ENCODE measurements around the gene UBL7. TPM values are rescaled to one million over a fixed set of nuclear protein-coding genes. Genes with fewer than 3 reads are reported as not detected.
A peak's percentile ranks its signal among the peaks of the same experiment; 100 is the strongest.

Gene UBL7
- total RNA-seq, 3 donors from 2014 or later, result 29.5 to 43.5 (median 37.6) TPM

DNA sequence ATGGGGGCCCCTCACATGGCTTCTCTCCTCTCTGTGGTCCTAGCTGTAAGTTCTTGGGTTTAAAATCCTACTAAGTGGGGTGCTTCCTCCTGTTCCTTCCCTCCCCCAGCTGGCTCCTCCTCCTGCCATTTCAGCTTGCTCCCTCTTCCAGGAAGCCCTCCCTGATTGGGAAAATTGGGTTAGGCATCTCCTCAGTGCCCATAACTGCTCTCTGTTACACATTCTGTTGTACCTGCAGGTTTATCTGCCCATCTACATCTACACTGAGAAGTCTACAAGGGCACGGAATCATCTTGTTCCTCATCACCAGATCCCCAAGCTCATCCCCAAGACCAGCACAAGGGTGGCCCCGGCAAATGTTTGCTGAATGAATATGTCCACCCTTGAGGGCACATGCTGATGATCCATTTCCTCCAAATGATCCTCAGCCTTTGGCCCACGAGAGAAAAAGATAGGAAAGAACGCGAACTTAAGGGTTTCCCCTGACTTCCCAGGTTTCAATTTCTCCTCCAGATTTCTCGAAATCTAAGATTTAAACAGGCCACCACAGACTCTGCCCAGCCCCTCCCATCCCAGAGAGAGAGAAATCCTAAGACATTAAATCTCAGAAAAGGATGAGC is 31.1 kb downstream of the UBL7 start:
- no peak overlapping the region for H3K4me3 ChIP-seq
- no peaks in the 10 kb centered on the region for H3K9me3 ChIP-seq
- TF ChIP-seq CTCF (IDR thresholded peaks at IDR 0.05), result no peak
- intact Hi-C loops (cut with DNase I, micrococcal nuclease), result no loop called here
- peaks cover 8% of the 10 kb centered on the region for H3K4me1 ChIP-seq (ENCODE audit: low read depth)
- no peaks in the 10 kb centered on the region for H3K36me3 ChIP-seq (ENCODE audit: low read depth)
- no peak for ATAC-seq
- DNase-seq, result peak in 1 of 3 donors; percentile 8

DNA sequence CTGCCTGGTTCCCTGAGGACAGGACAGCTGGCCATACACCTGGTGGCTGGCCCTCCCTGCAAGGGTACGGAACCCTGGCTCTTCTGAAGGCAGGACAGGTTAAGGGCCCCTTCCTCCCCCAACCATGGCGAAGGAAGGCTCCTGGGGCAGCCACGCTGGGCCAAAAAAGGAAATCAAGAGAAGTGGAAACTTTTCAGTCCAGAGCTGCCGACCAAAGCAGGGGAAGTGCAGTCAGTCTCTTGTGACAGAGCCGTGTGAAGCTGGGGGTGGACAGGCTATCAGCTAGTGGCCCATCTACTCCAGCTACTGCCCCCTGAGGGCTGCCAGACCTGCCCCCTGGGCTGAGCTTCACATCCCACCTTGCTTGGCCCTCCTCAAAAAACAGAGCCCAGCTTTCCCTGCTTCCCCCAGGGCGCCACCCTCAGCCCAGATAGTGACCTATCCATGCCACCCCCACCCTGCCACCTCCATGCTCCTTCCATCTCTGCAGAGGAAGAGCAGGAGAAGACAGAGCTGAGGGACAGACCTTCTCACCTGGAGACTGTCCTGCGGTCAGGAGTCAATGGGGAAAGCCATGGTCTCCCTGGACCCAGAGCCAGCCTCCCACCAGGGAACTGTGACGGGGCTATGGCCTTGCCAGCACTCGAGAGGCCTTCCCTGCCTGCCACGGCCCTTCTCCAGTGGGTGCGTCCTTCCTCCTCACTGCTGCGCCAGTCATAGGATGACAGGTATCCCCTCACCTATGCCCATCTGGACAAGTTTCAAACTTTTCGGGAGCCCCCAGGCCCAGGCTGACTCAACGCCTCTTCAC is 31.8 kb downstream of the UBL7 start:
- TF ChIP-seq CTCF (IDR thresholded peaks at IDR 0.05), result no peak
- H3K4me1 ChIP-seq (ENCODE audit: low read depth), result peaks cover 8% of the 10 kb centered on the region
- no peak for ATAC-seq
- no peaks in the 10 kb centered on the region for H3K9me3 ChIP-seq
- peak in 2 of 3 donors; percentile 14 to 52 for DNase-seq
- intact Hi-C loops (cut with DNase I, micrococcal nuclease), result no loop called here
- H3K36me3 ChIP-seq (ENCODE audit: low read depth), result no peaks in the 10 kb centered on the region
- no peak overlapping the region for H3K4me3 ChIP-seq

DNA sequence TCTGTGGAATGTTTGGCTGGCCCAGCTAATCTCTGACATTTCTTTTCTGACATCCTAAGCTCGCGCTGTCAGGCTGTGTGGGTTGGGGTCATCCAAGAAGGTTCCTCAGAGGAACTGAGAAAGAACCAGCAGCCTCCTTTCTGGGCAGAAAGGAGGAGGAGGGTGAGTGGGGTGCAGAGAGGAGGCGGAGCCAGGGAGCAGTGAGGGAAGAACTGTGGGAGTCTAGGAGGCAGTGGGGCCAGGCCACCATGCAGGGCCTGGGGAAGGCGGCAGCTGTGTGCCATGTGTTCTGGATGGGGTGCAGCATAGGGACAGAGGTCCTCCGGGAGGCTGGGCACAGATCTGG is 32.5 kb downstream of the UBL7 start:
- TF ChIP-seq CTCF (IDR thresholded peaks at IDR 0.05), result no peak
- DNase-seq, result no peak
- intact Hi-C loops (cut with DNase I, micrococcal nuclease), result no loop called here
- Histone ChIP-seq H3K36me3 (ENCODE audit: low read depth) (no peaks in the 10 kb centered on the region), H3K9me3 (no peaks in the 10 kb centered on the region), H3K4me3 (no peak overlapping the region), H3K4me1 (ENCODE audit: low read depth) (peaks cover 8% of the 10 kb centered on the region)
- no peak for ATAC-seq

- peaks cover 2% of the 10 kb centered on the region for H3K4me1 ChIP-seq (ENCODE audit: low read depth)
- no peak for TF ChIP-seq CTCF (IDR thresholded peaks at IDR 0.05)
- no peaks in the 10 kb centered on the region for H3K36me3 ChIP-seq (ENCODE audit: low read depth)
- no peak overlapping the region for H3K4me3 ChIP-seq
- intact Hi-C loops (cut with DNase I, micrococcal nuclease), result no loop called here
- no peak for ATAC-seq
- H3K9me3 ChIP-seq, result no peaks in the 10 kb centered on the region
- DNase-seq, result no peak
These were observed 33.1 kb downstream of the UBL7 start for GRCh38 chr15:74427607-74428441.

DNA sequence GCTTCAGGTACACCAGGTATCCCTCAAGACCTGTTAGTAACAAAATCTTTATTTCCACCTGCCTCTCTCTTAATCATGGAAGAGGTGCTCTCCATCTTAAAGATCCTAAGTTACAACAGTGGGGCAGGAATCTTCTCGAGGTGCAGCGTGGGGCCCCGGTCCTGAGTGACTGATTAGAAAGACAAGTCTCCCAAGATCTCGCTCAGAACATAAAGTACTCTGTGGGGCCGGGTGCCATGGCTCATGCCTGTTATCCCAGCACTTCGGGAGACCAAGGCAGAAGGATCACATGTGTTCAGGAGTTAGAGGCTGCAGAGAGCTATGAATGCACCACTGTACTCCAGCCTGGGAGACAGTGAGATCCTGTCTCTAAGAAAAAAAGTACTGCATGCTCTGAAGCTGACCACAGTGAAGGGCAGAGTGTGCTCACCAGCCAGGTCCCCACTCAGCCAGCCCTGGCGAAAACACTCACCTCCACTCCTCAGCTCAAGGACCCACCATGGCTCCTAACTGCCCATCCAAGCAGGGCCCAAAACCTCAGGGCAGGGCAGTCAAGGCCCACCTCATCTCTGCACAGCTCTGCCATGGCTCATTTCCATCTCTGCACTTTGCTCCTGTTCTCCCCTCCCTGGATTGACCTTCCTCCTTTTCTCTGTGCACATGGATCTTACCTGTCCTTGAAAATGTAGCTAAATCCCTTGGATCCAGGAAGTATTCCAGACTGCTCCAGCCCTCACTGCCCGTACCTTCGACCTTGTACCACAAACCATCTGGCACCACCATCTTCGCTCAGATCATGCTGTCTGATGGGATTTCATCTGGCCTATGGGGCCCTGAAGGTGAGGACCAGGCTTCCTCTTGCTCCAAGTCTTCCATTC is 34.3 kb downstream of the UBL7 start:
- TF ChIP-seq CTCF (IDR thresholded peaks at IDR 0.05), result no peak
- no peak for ATAC-seq
- intact Hi-C loops (cut with DNase I, micrococcal nuclease), result no loop called here
- H3K4me3 ChIP-seq, result no peak overlapping the region
- no peak for DNase-seq
- no peaks in the 10 kb centered on the region for H3K9me3 ChIP-seq
- H3K36me3 ChIP-seq (ENCODE audit: low read depth), result no peaks in the 10 kb centered on the region
- H3K4me1 ChIP-seq (ENCODE audit: low read depth), result no peaks in the 10 kb centered on the region
